A549 (cell line): Measurements from ENCODE around the gene RUNDC3A.

ENCODE experiments used
- EHMT2 ChIP-seq: fragments of 200-600 bp; sonication (generic); IDR thresholded peaks from 2 replicates; pipeline ENCODE4 v1.6.1; 2016; ENCODE audit warnings: antibody characterized with exemption, low read depth, mild to moderate bottlenecking, moderate library complexity
- JUN ChIP-seq, 2 experiments: fragments of >200 bp; sonication (Bioruptor Twin); formaldehyde crosslinking; IDR thresholded peaks; 2 replicates in 1 of 2; 3 replicates in 1 of 2; pipeline ENCODE4 v1.6.1; 2016 to 2017
- POLR2A ChIP-seq: IDR thresholded peaks from 2 replicates; pipeline ENCODE4 v1.6.1; 2012; ENCODE audit warnings: mild to moderate bottlenecking, low read length
- TF ChIP-seq, protein P1 (sequence below): IDR thresholded peaks from 2 replicates; pipeline ENCODE4 v1.6.1; 2012; ENCODE audit warnings: low read depth, borderline replicate concordance

DNA sequence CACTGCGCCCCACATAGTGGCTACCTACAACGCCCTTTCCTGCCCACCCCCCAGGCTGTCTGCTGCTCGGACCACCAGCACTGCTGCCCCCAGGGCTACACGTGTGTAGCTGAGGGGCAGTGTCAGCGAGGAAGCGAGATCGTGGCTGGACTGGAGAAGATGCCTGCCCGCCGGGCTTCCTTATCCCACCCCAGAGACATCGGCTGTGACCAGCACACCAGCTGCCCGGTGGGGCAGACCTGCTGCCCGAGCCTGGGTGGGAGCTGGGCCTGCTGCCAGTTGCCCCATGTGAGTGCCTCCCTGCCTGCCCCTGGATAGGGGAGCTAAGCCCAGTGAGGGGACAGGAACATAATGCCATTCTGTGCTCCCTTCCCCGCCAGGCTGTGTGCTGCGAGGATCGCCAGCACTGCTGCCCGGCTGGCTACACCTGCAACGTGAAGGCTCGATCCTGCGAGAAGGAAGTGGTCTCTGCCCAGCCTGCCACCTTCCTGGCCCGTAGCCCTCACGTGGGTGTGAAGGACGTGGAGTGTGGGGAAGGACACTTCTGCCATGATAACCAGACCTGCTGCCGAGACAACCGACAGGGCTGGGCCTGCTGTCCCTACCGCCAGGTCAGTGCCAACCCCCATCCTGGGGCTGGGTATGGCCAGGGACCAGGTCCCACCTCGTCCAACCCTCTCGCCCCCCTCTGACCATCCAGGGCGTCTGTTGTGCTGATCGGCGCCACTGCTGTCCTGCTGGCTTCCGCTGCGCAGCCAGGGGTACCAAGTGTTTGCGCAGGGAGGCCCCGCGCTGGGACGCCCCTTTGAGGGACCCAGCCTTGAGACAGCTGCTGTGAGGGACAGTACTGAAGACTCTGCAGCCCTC, 43.8 kb downstream of the RUNDC3A start:
- TF ChIP-seq EHMT2 (no peak), JUN (IDR thresholded peaks at IDR 0.05) (no peak), POLR2A (no peak)
- TF ChIP-seq, protein P1, sequence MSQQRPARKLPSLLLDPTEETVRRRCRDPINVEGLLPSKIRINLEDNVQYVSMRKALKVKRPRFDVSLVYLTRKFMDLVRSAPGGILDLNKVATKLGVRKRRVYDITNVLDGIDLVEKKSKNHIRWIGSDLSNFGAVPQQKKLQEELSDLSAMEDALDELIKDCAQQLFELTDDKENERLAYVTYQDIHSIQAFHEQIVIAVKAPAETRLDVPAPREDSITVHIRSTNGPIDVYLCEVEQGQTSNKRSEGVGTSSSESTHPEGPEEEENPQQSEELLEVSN, result no peak
